Measurements from ENCODE around the gene NOS1.
A peak's percentile ranks its signal among the peaks of the same experiment; 100 is the strongest.

NOS1 gene

GRCh38 chr12:117330441-117331113 lies 30.8 kb downstream of the NOS1 start:
- no peak for DNase-seq (ENCODE audit: low spot score)

GRCh38 chr12:117329756-117330155 lies 31.7 kb downstream of the NOS1 start:
- no peak for DNase-seq (ENCODE audit: low spot score)

GRCh38 chr12:117328556-117329100 lies 32.8 kb downstream of the NOS1 start:
- DNase-seq (ENCODE audit: low spot score): no peak

- no peak for DNase-seq (ENCODE audit: low spot score)
Observed at GRCh38 chr12:117322428-117322827, 39.0 kb downstream of the NOS1 start.

GRCh38 chr12:117321572-117321971 lies 39.9 kb downstream of the NOS1 start:
- peak; percentile 10 for DNase-seq (ENCODE audit: low spot score)

GRCh38 chr12:117318591-117318990 lies 42.8 kb downstream of the NOS1 start:
- DNase-seq (ENCODE audit: low spot score): no peak

- DNase-seq (ENCODE audit: low spot score): no peak
Observed at GRCh38 chr12:117316336-117316735, 45.1 kb downstream of the NOS1 start.

- DNase-seq (ENCODE audit: low spot score): no peak
Observed at GRCh38 chr12:117313926-117314325, 47.5 kb downstream of the NOS1 start.

GRCh38 chr12:117312770-117313169 lies 48.7 kb downstream of the NOS1 start:
- no peak for DNase-seq (ENCODE audit: low spot score)

GRCh38 chr12:117309276-117309925 lies 52.0 kb downstream of the NOS1 start:
- DNase-seq (ENCODE audit: low spot score): no peak

GRCh38 chr12:117300174-117300573 lies 61.3 kb downstream of the NOS1 start:
- no peak for DNase-seq (ENCODE audit: low spot score)

GRCh38 chr12:117298648-117299225 lies 62.7 kb downstream of the NOS1 start:
- no peak for DNase-seq (ENCODE audit: low spot score)

GRCh38 chr12:117298191-117298590 lies 63.2 kb downstream of the NOS1 start:
- no peak for DNase-seq (ENCODE audit: low spot score)

GRCh38 chr12:117294189-117294603 lies 67.2 kb downstream of the NOS1 start:
- peak; percentile 77 for DNase-seq (ENCODE audit: low spot score)

- no peak for DNase-seq (ENCODE audit: low spot score)
Observed at GRCh38 chr12:117293510-117293909, 67.9 kb downstream of the NOS1 start.

- no peak for DNase-seq (ENCODE audit: low spot score)
Observed at GRCh38 chr12:117292688-117293087, 68.7 kb downstream of the NOS1 start.

GRCh38 chr12:117284140-117284539 lies 77.3 kb downstream of the NOS1 start:
- DNase-seq (ENCODE audit: low spot score): no peak

GRCh38 chr12:117282490-117282889 lies 78.9 kb downstream of the NOS1 start:
- no peak for DNase-seq (ENCODE audit: low spot score)

GRCh38 chr12:117280019-117280680 lies 81.3 kb downstream of the NOS1 start:
- no peak for DNase-seq (ENCODE audit: low spot score)

- DNase-seq (ENCODE audit: low spot score): no peak
Observed at GRCh38 chr12:117279606-117280005, 81.8 kb downstream of the NOS1 start.

GRCh38 chr12:117277875-117278274 lies 83.6 kb downstream of the NOS1 start:
- no peak for DNase-seq (ENCODE audit: low spot score)

- no peak for DNase-seq (ENCODE audit: low spot score)
Observed at GRCh38 chr12:117273091-117273490, 88.3 kb downstream of the NOS1 start.

GRCh38 chr12:117272690-117273089 lies 88.7 kb downstream of the NOS1 start:
- no peak for DNase-seq (ENCODE audit: low spot score)

Data from SW480 (cell line).